ENCODE results near the gene LIPN. TPM values are rescaled to one million over a fixed set of nuclear protein-coding genes. Genes with fewer than 3 reads are reported as not detected.
"Not testable (repeated sequence)": the region's sequence is repeated elsewhere in the genome, so short reads cannot be mapped to it uniquely, and the experiment has no call there.

The LIPN gene
- total RNA-seq, 1 donor from 2014 or later = 1.0 TPM

DNA sequence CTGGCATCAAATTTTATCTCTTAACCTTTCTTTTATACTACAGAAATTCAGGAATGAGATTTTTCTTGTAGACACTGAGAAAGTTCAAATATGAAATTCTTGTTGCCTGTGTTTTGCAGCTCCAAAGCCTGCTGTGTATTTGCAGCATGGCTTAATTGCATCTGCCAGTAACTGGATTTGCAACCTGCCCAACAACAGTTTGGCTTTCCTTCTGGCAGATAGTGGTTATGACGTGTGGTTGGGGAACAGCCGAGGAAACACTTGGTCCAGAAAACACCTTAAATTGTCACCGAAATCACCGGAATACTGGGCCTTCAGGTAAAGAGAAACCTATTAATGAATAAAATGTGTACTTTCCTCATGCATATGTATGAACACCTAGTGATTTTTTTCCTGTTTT is 29.0 kb upstream of the LIPN start:
- DNase-seq = no peak
- H3K27me3 ChIP-seq = no peaks in the 10 kb centered on the region
- no peak for ATAC-seq
- intact Hi-C loops (cut with DNase I) = no loop called here
- H3K27ac ChIP-seq = no peak overlapping the region
- no peaks in the 10 kb centered on the region for H3K36me3 ChIP-seq
- no peak overlapping the region for H3K4me3 ChIP-seq
- no peaks in the 10 kb centered on the region for H3K9me3 ChIP-seq
- H3K4me1 ChIP-seq = no peaks in the 10 kb centered on the region
- TF ChIP-seq, protein P1, sequence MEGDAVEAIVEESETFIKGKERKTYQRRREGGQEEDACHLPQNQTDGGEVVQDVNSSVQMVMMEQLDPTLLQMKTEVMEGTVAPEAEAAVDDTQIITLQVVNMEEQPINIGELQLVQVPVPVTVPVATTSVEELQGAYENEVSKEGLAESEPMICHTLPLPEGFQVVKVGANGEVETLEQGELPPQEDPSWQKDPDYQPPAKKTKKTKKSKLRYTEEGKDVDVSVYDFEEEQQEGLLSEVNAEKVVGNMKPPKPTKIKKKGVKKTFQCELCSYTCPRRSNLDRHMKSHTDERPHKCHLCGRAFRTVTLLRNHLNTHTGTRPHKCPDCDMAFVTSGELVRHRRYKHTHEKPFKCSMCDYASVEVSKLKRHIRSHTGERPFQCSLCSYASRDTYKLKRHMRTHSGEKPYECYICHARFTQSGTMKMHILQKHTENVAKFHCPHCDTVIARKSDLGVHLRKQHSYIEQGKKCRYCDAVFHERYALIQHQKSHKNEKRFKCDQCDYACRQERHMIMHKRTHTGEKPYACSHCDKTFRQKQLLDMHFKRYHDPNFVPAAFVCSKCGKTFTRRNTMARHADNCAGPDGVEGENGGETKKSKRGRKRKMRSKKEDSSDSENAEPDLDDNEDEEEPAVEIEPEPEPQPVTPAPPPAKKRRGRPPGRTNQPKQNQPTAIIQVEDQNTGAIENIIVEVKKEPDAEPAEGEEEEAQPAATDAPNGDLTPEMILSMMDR (IDR thresholded peaks at IDR 0.05) = no peak

DNA sequence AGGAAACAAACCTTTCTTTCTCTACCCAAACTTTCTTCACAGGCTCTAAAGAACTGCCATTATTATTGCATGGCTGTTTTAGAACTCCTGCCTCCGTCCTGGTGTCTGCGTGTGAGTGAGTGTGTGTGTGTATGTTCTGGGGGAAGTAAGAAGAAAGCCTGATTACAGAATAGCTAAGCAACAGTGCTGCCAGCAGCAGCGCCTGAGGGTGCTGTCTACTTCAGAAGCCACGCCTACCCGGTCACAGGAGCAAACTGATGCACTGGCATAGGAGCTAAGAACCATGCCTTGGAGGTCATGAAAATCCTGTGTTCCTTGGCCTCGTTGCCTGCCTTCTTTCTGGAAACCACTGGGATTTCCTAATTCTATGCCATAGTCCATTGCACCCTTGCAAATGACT is 28.5 kb upstream of the LIPN start:
- TF ChIP-seq, protein P1 (IDR thresholded peaks at IDR 0.05) = no peak
- DNase-seq (peak; percentile 75), ATAC-seq (peak; percentile 93)
- no peaks in the 10 kb centered on the region for H3K9me3 ChIP-seq
- no peaks in the 10 kb centered on the region for H3K27me3 ChIP-seq
- H3K4me1 ChIP-seq = no peaks in the 10 kb centered on the region
- no peak overlapping the region for H3K27ac ChIP-seq
- intact Hi-C loops (cut with DNase I) = no loop called here
- H3K36me3 ChIP-seq = no peaks in the 10 kb centered on the region
- H3K4me3 ChIP-seq = no peak overlapping the region

DNA sequence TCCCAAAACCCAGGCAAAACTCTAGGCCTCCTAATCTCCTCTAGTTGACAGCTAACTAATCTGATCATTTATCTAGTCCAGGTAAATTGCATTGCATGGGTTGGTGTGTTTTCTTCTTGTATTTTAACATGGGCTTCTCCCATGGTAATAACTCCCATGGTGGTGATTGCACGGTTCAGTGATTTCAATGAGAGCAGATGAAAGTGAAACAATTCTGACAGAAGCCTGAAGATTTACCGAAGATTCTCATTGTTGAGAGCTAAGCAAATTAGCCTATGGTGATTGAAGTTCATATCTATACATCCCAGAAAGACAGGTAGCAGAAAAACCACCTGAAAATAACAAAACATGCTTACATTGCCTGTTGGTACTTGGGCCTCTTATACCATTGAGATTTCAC is 26.6 kb upstream of the LIPN start:
- Histone ChIP-seq H3K9me3 (no peaks in the 10 kb centered on the region), H3K36me3 (no peaks in the 10 kb centered on the region), H3K4me3 (no peak overlapping the region), H3K27me3 (no peaks in the 10 kb centered on the region), H3K27ac (no peak overlapping the region), H3K4me1 (no peaks in the 10 kb centered on the region)
- ATAC-seq (no peak), DNase-seq (no peak)
- intact Hi-C loops (cut with DNase I) = no loop called here
- TF ChIP-seq, protein P1 (IDR thresholded peaks at IDR 0.05) = no peak

DNA sequence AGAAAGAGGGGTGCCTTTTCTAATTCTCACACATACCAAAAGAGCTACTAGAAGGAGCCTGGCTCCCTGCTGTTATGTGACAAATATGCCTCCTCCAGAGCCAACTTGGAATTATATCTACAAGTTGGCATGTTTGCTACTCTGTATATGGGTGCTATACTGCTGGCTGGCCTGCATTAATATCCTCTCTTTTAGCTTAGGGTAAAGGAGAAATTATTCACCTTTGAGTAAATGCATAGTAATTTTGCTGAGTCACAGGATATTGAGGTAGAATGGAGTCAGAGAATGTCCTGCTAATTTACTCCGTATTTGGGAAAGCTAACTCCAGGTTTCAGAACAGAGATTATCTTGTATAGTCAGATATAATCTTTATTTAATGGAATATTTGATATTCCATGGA is 24.2 kb upstream of the LIPN start:
- no peaks in the 10 kb centered on the region for H3K4me1 ChIP-seq
- intact Hi-C loops (cut with DNase I) = no loop called here
- TF ChIP-seq, protein P1 (IDR thresholded peaks at IDR 0.05) = no peak
- no peak overlapping the region for H3K27ac ChIP-seq
- no peak for DNase-seq
- H3K4me3 ChIP-seq = no peak overlapping the region
- no peaks in the 10 kb centered on the region for H3K27me3 ChIP-seq
- no peak for ATAC-seq
- no peaks in the 10 kb centered on the region for H3K9me3 ChIP-seq
- no peaks in the 10 kb centered on the region for H3K36me3 ChIP-seq

DNA sequence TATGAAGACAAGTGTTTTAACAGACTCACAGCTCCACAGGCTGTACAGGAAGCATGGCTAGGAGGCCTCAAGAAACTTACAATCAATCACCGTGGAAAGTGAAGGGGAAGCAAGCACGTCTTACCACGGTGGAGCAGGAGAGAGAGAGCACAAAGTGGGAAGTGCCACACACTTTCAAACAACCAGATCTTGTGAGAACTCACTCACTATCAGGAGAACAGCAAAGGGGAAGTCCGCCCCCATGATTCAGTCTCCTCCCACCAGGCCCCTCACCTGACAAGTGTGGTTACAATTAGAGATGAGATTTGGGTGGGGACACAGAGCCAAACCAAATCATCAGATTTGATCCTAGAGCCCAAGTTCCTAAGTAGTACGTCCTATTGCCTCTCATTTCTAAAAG is 17.9 kb upstream of the LIPN start:
- H3K36me3 ChIP-seq; H3K9me3 ChIP-seq; H3K4me3 ChIP-seq; H3K27ac ChIP-seq; H3K27me3 ChIP-seq; H3K4me1 ChIP-seq; DNase-seq; ATAC-seq; intact Hi-C loops (cut with DNase I): not testable (repeated sequence)

DNA sequence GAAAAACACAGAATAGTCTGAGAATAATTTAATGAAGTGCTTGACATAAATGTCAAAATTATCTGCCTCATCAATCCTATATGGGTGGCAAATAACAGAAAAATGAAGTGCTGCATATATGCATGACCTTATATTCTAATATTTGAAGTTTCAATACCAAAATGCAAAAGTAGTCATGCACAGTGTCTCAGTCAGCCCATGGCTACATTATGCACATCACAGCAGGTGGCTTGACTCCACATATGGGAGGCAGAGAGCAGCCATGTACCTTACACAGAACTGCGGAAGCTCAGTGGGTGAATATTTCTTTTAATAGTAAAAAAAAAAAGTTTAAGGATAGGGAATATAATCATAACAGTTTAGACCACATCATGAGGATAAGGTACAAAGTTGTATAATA is 17.4 kb upstream of the LIPN start:
- intact Hi-C loops (cut with DNase I) = no loop called here
- H3K27me3 ChIP-seq = no peaks in the 10 kb centered on the region
- H3K27ac ChIP-seq = no peak overlapping the region
- DNase-seq (no peak), ATAC-seq (no peak)
- TF ChIP-seq, protein P1 (IDR thresholded peaks at IDR 0.05) = no peak
- no peaks in the 10 kb centered on the region for H3K36me3 ChIP-seq
- H3K4me3 ChIP-seq = no peak overlapping the region
- no peaks in the 10 kb centered on the region for H3K9me3 ChIP-seq
- H3K4me1 ChIP-seq = no peaks in the 10 kb centered on the region
